GM18508 (cell line): ENCODE measurements around the gene CCDC51.

Experiments
- ATAC-seq: cut with Tn5 transposase; IDR thresholded peaks from one replicate; pipeline ENCODE4 v1.9.1; 2021; ENCODE audit warnings: moderate number of reproducible peaks; ENCODE audit not compliant: insufficient read depth, unreplicated experiment

CCDC51 gene

DNA sequence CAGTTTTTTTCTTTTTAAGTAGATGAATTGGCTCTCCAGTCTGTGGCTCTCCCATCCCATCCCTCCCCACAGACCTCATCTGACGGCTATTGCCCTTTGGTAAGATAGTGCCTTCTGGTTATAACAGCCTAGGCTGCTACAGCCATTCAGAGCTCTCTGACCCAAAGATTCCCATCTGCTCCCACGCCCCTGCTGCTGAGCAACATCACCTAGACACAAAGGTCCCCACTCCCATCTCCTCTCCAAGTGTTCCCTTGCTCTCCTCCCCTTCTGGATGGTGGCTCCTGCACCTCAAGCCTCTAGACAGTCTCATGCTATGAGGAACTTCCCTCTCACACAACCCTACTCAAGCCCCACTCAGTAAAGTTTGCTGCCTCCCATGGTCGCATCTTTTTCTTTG, 44.2 kb downstream of the CCDC51 start:
- no peak for ATAC-seq

DNA sequence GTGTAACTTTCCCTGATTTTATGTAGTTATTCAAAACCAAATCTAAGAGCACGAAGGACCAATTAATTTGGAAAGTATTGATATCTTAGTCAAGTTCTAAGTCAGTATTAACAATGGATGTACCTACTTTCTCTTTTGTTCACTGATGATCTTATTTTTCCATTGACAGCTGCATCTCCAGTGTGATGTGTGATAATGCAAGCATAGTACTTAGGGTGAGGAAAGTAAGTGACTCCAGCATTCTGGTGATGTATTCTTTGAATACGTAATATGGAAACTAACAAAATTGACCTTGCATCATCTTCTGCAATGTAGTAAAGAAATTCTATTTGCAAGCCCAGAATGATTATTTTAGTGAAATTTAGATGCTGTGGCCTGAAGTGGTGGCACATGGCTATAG, 45.5 kb downstream of the CCDC51 start:
- no peak for ATAC-seq

DNA sequence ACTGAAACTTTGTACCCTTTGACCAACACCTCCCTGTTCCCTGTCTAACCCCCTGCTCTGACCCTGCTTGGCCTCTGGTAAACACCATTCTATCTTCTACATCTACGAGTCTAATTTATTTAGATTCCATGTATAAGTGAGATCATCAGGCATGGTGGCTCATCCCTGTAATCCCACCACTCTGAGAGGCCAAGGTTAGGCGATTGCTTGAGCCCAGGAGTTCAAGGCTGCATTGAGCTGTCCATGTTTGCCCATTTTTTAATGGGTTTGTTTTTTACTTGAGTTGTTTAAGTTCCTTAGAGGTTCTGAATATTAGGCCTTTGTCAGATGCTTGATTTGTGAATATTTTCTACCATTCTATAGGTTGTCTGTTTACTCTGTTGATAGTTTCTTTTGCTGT, 51.0 kb downstream of the CCDC51 start:
- ATAC-seq = no peak

DNA sequence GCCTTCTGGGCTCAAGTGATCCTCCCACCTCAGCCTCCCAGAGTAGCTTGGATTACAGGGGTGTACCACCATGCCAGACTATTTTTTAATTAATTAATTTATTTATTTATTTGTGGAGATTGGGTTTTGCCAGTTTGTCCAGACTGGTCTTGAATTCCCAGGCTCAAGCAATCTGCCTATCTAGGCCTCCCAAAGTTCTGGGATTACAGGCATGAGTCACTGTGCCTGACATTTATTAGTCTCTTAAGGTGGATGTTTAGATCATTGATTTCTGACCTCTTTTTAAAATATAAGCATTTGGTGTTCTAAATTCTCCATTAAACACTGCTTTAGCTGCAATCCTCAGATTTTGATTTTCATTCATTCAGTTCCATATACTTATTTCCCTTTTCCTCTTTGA, 52.3 kb downstream of the CCDC51 start:
- no peak for ATAC-seq
